Liver (tissue), 9 donors: ENCODE data around the gene LPP. TPM values are rescaled to one million over a fixed set of nuclear protein-coding genes. Genes with fewer than 3 reads are reported as not detected.
A peak's percentile ranks its signal among the peaks of the same experiment; 100 is the strongest.

Experiments
- DNase-seq: peaks from one replicate; pipeline ENCODE4 v3.0.0-alpha.2; 2017; ENCODE audit warnings: low spot score
- H3K27ac ChIP-seq, 2 donors: one replicate each; pipeline ENCODE4 v1.7.0; 2013; ENCODE audit warnings: inconsistent platforms in 2 of 2, low read length in 2 of 2, control low read depth in 1 of 2, low read depth in 1 of 2, mild to moderate bottlenecking in 1 of 2
- H3K27me3 ChIP-seq, 4 donors: one replicate each; pipeline versions ENCODE4 v1.6.1 to v1.7.0; 2013; ENCODE audit warnings: low read length in 3 of 4, inconsistent platforms in 1 of 4, mild to moderate bottlenecking in 1 of 4, moderate library complexity in 1 of 4; ENCODE audit not compliant: control insufficient read depth in 4 of 4, insufficient read depth in 4 of 4
- H3K36me3 ChIP-seq, 4 donors: one replicate each; pipeline versions ENCODE4 v1.6.1 to v1.7.0; 2013; ENCODE audit warnings: low read length in 3 of 4, mild to moderate bottlenecking in 3 of 4, low read depth in 1 of 4, moderate library complexity in 1 of 4; ENCODE audit not compliant: control insufficient read depth in 4 of 4, insufficient read depth in 3 of 4
- H3K4me1 ChIP-seq, 4 donors: one replicate each; pipeline versions ENCODE4 v1.6.1 to v1.7.0; 2013; ENCODE audit warnings: low read length in 3 of 4, mild to moderate bottlenecking in 3 of 4, moderate library complexity in 1 of 4; ENCODE audit not compliant: control insufficient read depth in 4 of 4, insufficient read depth in 4 of 4
- H3K4me3 ChIP-seq, 3 donors: one replicate each; pipeline versions ENCODE4 v1.6.1 to v1.7.0; 2013; ENCODE audit warnings: low read length in 3 of 3, control low read depth in 1 of 3, low read depth in 1 of 3, mild to moderate bottlenecking in 1 of 3
- H3K9ac ChIP-seq, 2 donors: one replicate each; pipeline ENCODE4 v1.7.0; 2013; ENCODE audit warnings: low read length in 2 of 2, mild to moderate bottlenecking in 2 of 2, moderate library complexity in 2 of 2, control low read depth in 1 of 2, low read depth in 1 of 2
- H3K9me3 ChIP-seq, 4 donors: one replicate each; pipeline versions ENCODE4 v1.6.1 to v1.7.0; 2013; ENCODE audit warnings: low read length in 3 of 4; ENCODE audit not compliant: control insufficient read depth in 4 of 4
- ATF3 ChIP-seq: IDR thresholded peaks from 2 replicates; pipeline ENCODE4 v1.6.1; 2016; ENCODE audit warnings: antibody characterized with exemption
- EGR1 ChIP-seq, 2 donors: IDR thresholded peaks; 2 replicates each; pipeline ENCODE4 v1.6.1; 2016 to 2018; ENCODE audit warnings: antibody characterized with exemption in 2 of 2, low read depth in 2 of 2
- FOXA1 ChIP-seq: IDR thresholded peaks from 2 replicates; pipeline ENCODE4 v1.6.1; 2016; ENCODE audit warnings: antibody characterized with exemption
- FOXA2 ChIP-seq: IDR thresholded peaks from 2 replicates; pipeline ENCODE4 v1.6.1; 2016; ENCODE audit warnings: antibody characterized with exemption
- GABPA ChIP-seq, 2 donors: IDR thresholded peaks in 1 of 2; conservative IDR thresholded peaks in 1 of 2; 2 replicates each; pipeline ENCODE4 v1.6.1; 2016; ENCODE audit warnings: antibody characterized with exemption in 2 of 2, mild to moderate bottlenecking in 1 of 2, moderate library complexity in 1 of 2
- HNF4A ChIP-seq, 2 donors: conservative IDR thresholded peaks; 2 replicates each; pipeline ENCODE4 v1.6.1; 2016; ENCODE audit warnings: antibody characterized with exemption in 2 of 2, mild to moderate bottlenecking in 2 of 2
- HNF4G ChIP-seq: IDR thresholded peaks from 2 replicates; pipeline ENCODE4 v1.6.1; 2016; ENCODE audit warnings: antibody characterized with exemption
- JUND ChIP-seq, 2 donors: IDR thresholded peaks; 2 replicates each; pipeline ENCODE4 v1.6.1; 2016; ENCODE audit warnings: antibody characterized with exemption in 2 of 2
- RAD21 ChIP-seq, 2 donors: IDR thresholded peaks; 2 replicates each; pipeline ENCODE4 v1.6.1; 2016; ENCODE audit warnings: antibody characterized with exemption in 2 of 2, mild to moderate bottlenecking in 2 of 2
- RXRA ChIP-seq, 2 donors: IDR thresholded peaks; 2 replicates each; pipeline ENCODE4 v1.6.1; 2017 to 2018; ENCODE audit warnings: antibody characterized with exemption in 2 of 2, mild to moderate bottlenecking in 1 of 2
- SP1 ChIP-seq: IDR thresholded peaks from 2 replicates; pipeline ENCODE4 v1.6.1; 2018; ENCODE audit warnings: antibody characterized with exemption, mild to moderate bottlenecking
- TAF1 ChIP-seq: conservative IDR thresholded peaks from 2 replicates; pipeline ENCODE4 v1.6.1; 2016; ENCODE audit warnings: antibody characterized with exemption, mild to moderate bottlenecking
- YY1 ChIP-seq: IDR thresholded peaks from 2 replicates; pipeline ENCODE4 v1.6.1; 2016; ENCODE audit warnings: antibody characterized with exemption, mild to moderate bottlenecking
- WGBS: extraction: QIAGEN DNeasy Blood & Tissue Kit; methylation state at CpG from one replicate; pipeline ENCODE4 v1.1.7; 2013; 5-methylcytosine and 5-hydroxymethylcytosine counted together
- polyA plus RNA-seq, 2 donors: library from polyadenylated mRNA; stranded (reverse) in 1 of 2; unstranded in 1 of 2; fragments of 200-250 nt in 1 of 2; fragments of >200 nt in 1 of 2; fragmentation: Nextera tagmentation in 1 of 2; extraction: Ambion mirVana in 1 of 2; gene quantifications; one replicate each; pipeline versions ENCODE4 v1.2.1 to v1.2.3, GENCODE V29; 2013 to 2015
- total RNA-seq, 2 donors: library from RNA; depleted of rRNA; stranded (reverse); fragments of >200 nt; gene quantifications; one replicate each; pipeline ENCODE4 v1.2.3, GENCODE V29; 2014
- TF ChIP-seq, protein P1 (sequence below): IDR thresholded peaks from 2 replicates; pipeline ENCODE4 v1.6.1; 2016; ENCODE audit warnings: antibody characterized with exemption
- TF ChIP-seq, protein P2 (sequence below): IDR thresholded peaks from 2 replicates; pipeline ENCODE4 v1.6.1; 2016; ENCODE audit warnings: antibody characterized with exemption, mild to moderate bottlenecking
- TF ChIP-seq, protein P3 (sequence below): fragments of 150-350 bp; IDR thresholded peaks from 2 replicates; pipeline ENCODE4 v1.5.1; 2017; ENCODE audit warnings: improper control_type of control experiment, low read depth, low read length; ENCODE audit not compliant: missing input control
- TF ChIP-seq, protein P4 (sequence below): IDR thresholded peaks from 2 replicates; pipeline ENCODE4 v1.6.1; 2016; ENCODE audit warnings: antibody characterized with exemption
- donor health status: healthy.
- donor health status: healthy.
- donor health status: healthy.
- donor health status: healthy.
- donor health status: healthy.

LPP gene
- total and polyA plus RNA-seq, 4 donors = 3.3 to 53.7 (median 28.2) TPM

DNA sequence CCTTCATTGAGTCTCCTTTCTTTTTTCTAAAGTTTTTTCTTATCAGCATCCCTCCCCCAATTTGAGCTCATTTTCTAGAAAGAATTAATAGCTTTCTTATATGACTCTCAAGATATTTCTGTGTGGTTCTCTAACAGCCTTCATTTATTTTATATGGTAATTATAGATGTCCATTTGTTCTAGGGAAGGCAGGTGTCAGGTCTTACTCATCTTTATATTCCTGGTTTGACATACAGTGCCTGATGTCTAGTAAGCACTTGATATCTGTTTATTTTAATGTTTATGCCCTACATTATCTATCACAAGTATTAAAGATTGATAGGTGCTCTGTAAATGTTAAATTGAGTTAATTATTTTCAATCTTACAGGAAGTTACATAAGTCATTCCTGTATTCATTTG lies 591.1 kb downstream of the LPP start:
- Histone ChIP-seq H3K9me3 (no peaks in the 10 kb centered on the region), H3K27me3 (no peaks in the 10 kb centered on the region), H3K27ac (peak overlapping the region; percentile 46 to 71), H3K36me3 (no peaks in the 10 kb centered on the region), H3K4me3 (no peak overlapping the region), H3K9ac (no peak overlapping the region), H3K4me1 (peaks cover 11 to 73% (median 62%) of the 10 kb centered on the region in 4 donors)
- DNase-seq = no peak
- TF ChIP-seq HNF4G (no peak), RAD21 (IDR thresholded peaks at IDR 0.05) (no peak), TAF1 (no peak), HNF4A (conservative IDR thresholded peaks at IDR 0.05) (no peak), JUND (IDR thresholded peaks at IDR 0.05) (no peak), ATF3 (no peak), EGR1 (IDR thresholded peaks at IDR 0.05; ENCODE audit: low read depth in 2 of 2) (no peak), YY1 (no peak)
- TF ChIP-seq, protein P1, sequence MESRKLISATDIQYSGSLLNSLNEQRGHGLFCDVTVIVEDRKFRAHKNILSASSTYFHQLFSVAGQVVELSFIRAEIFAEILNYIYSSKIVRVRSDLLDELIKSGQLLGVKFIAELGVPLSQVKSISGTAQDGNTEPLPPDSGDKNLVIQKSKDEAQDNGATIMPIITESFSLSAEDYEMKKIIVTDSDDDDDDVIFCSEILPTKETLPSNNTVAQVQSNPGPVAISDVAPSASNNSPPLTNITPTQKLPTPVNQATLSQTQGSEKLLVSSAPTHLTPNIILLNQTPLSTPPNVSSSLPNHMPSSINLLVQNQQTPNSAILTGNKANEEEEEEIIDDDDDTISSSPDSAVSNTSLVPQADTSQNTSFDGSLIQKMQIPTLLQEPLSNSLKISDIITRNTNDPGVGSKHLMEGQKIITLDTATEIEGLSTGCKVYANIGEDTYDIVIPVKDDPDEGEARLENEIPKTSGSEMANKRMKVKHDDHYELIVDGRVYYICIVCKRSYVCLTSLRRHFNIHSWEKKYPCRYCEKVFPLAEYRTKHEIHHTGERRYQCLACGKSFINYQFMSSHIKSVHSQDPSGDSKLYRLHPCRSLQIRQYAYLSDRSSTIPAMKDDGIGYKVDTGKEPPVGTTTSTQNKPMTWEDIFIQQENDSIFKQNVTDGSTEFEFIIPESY = no peak
- TF ChIP-seq, protein P2, sequence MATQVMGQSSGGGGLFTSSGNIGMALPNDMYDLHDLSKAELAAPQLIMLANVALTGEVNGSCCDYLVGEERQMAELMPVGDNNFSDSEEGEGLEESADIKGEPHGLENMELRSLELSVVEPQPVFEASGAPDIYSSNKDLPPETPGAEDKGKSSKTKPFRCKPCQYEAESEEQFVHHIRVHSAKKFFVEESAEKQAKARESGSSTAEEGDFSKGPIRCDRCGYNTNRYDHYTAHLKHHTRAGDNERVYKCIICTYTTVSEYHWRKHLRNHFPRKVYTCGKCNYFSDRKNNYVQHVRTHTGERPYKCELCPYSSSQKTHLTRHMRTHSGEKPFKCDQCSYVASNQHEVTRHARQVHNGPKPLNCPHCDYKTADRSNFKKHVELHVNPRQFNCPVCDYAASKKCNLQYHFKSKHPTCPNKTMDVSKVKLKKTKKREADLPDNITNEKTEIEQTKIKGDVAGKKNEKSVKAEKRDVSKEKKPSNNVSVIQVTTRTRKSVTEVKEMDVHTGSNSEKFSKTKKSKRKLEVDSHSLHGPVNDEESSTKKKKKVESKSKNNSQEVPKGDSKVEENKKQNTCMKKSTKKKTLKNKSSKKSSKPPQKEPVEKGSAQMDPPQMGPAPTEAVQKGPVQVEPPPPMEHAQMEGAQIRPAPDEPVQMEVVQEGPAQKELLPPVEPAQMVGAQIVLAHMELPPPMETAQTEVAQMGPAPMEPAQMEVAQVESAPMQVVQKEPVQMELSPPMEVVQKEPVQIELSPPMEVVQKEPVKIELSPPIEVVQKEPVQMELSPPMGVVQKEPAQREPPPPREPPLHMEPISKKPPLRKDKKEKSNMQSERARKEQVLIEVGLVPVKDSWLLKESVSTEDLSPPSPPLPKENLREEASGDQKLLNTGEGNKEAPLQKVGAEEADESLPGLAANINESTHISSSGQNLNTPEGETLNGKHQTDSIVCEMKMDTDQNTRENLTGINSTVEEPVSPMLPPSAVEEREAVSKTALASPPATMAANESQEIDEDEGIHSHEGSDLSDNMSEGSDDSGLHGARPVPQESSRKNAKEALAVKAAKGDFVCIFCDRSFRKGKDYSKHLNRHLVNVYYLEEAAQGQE = no peak

DNA sequence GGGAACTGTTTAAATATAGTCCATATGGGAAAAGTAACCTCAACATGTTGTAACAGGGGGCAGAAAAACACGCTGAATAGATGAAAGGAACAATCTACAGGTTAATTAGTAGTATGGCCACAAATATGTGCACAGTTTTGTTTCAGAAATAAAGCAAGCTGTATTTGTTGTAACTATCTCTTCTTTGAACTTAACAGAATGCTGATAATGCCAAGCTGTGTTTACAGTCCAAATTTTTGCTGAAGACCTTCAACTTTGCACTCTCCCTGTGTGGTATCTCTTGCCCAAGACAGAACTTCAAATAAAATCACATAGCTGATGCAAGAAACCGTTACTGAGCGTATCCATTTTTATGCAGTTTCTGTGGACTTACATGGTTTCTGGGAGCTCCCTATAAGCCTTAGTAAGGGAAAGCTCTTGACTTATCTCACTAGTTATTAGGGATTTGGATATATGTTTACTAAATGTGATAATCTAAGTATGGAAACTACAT lies 592.4 kb downstream of the LPP start:
- Histone ChIP-seq H3K27ac (peak overlapping the region; percentile 71 to 82), H3K36me3 (no peaks in the 10 kb centered on the region), H3K27me3 (no peaks in the 10 kb centered on the region), H3K9me3 (no peaks in the 10 kb centered on the region), H3K4me3 (no peak overlapping the region), H3K4me1 (peaks cover 11 to 65% (median 50%) of the 10 kb centered on the region in 4 donors), H3K9ac (peak overlapping the region in 1 of 2 donors; percentile 30)
- WGBS = 36% methylated on average over 3 of the region's 3 CpGs
- DNase-seq = no peak
- peak; percentile 97 for TF ChIP-seq HNF4G
- peak; percentile 96 for TF ChIP-seq YY1
- TF ChIP-seq, protein P2 = peak; percentile 85
- TF ChIP-seq, protein P1 = peak; percentile 93
- TF ChIP-seq RXRA (IDR thresholded peaks at IDR 0.05) = peak; percentile 96
- TF ChIP-seq HNF4A (conservative IDR thresholded peaks at IDR 0.05) = peak; percentile 99
- TF ChIP-seq FOXA1 = peak; percentile 87
- peak; percentile 65 to 73 for TF ChIP-seq RAD21 (IDR thresholded peaks at IDR 0.05)
- TF ChIP-seq, protein P3, sequence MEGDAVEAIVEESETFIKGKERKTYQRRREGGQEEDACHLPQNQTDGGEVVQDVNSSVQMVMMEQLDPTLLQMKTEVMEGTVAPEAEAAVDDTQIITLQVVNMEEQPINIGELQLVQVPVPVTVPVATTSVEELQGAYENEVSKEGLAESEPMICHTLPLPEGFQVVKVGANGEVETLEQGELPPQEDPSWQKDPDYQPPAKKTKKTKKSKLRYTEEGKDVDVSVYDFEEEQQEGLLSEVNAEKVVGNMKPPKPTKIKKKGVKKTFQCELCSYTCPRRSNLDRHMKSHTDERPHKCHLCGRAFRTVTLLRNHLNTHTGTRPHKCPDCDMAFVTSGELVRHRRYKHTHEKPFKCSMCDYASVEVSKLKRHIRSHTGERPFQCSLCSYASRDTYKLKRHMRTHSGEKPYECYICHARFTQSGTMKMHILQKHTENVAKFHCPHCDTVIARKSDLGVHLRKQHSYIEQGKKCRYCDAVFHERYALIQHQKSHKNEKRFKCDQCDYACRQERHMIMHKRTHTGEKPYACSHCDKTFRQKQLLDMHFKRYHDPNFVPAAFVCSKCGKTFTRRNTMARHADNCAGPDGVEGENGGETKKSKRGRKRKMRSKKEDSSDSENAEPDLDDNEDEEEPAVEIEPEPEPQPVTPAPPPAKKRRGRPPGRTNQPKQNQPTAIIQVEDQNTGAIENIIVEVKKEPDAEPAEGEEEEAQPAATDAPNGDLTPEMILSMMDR = no peak
- peak; percentile 81 to 91 for TF ChIP-seq JUND (IDR thresholded peaks at IDR 0.05)
- TF ChIP-seq, protein P4, sequence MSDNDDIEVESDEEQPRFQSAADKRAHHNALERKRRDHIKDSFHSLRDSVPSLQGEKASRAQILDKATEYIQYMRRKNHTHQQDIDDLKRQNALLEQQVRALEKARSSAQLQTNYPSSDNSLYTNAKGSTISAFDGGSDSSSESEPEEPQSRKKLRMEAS = peak; percentile 83
- TF ChIP-seq SP1 = peak; percentile 98
- peak; percentile 96 for TF ChIP-seq ATF3
- peak; percentile 12 for TF ChIP-seq TAF1
- TF ChIP-seq FOXA2 = peak; percentile 92
- peak in 1 of 2 donors; percentile 40 for TF ChIP-seq GABPA (IDR thresholded peaks at IDR 0.05 in 1 of 2, conservative IDR thresholded peaks at IDR 0.05 in 1 of 2)
